Measurements from ENCODE around the gene KAZN.

KAZN gene

GRCh38 chr1:14616632-14617396 lies 18.3 kb downstream of the KAZN start:
- H3K27me3 Mint-ChIP-seq = peaks cover 8% of the 10 kb centered on the region
- ATAC-seq = no peak
- H3K27ac Mint-ChIP-seq = no peak overlapping the region
- no peaks in the 10 kb centered on the region for H3K4me1 Mint-ChIP-seq
- no peak overlapping the region for H3K4me3 Mint-ChIP-seq
- H3K36me3 Mint-ChIP-seq = no peaks in the 10 kb centered on the region
- H3K9me3 Mint-ChIP-seq = peaks cover 14% of the 10 kb centered on the region

- H3K9me3 Mint-ChIP-seq = peaks cover 14% of the 10 kb centered on the region
- H3K4me3 Mint-ChIP-seq = no peak overlapping the region
- ATAC-seq = no peak
- H3K27me3 Mint-ChIP-seq = peaks cover 8% of the 10 kb centered on the region
- H3K4me1 Mint-ChIP-seq = no peaks in the 10 kb centered on the region
- H3K27ac Mint-ChIP-seq = no peak overlapping the region
- H3K36me3 Mint-ChIP-seq = no peaks in the 10 kb centered on the region
Observed at GRCh38 chr1:14617791-14618190, 19.3 kb downstream of the KAZN start.

DNA sequence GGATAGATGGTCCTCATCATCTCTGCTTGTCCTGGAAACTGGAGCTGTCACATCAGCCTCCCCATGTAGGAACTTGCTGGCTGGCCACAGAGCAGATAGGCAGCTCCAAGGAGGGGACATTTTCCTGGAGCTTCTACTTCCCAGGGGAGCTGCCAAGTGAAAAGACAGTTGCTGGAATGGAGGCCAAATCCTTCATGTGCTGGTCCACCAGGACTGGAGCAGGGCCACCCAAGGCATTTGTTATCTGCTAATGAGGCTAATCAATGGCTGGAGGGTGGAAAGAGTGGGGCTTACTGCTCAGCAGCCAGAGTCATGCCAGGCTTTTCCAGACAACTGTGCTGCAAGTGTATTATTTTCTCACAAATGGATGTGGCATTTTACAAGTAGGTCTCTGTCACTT lies 22.5 kb downstream of the KAZN start:
- Mint-ChIP-seq H3K4me1 (no peaks in the 10 kb centered on the region), H3K36me3 (no peaks in the 10 kb centered on the region), H3K27me3 (no peaks in the 10 kb centered on the region), H3K9me3 (peaks cover 15% of the 10 kb centered on the region), H3K27ac (no peak overlapping the region), H3K4me3 (no peak overlapping the region)
- ATAC-seq = no peak

- peaks cover 15% of the 10 kb centered on the region for H3K9me3 Mint-ChIP-seq
- H3K4me1 Mint-ChIP-seq = no peaks in the 10 kb centered on the region
- H3K27ac Mint-ChIP-seq = no peak overlapping the region
- no peak overlapping the region for H3K4me3 Mint-ChIP-seq
- no peaks in the 10 kb centered on the region for H3K36me3 Mint-ChIP-seq
- no peaks in the 10 kb centered on the region for H3K27me3 Mint-ChIP-seq
- no peak for ATAC-seq
Observed at GRCh38 chr1:14623090-14623489, 24.6 kb downstream of the KAZN start.

DNA sequence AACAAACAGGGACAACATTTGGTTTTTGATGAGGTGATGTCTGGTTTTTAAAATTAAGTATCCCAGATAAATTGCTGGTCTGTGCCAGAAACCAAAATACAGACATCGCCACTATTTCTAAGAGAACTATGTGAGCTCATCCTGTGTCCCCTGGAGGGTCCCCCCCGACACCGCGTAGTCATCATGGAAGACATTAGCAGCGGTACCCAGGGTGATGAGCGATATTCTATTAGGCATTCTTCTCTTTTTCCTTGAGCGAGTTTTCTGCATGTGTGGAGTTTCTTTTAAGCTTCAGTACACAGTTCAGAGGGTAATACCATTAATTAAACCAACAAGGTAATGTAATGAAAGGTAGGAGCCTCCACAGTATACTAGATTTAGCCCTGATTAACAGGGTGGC lies 26.5 kb downstream of the KAZN start:
- Mint-ChIP-seq H3K9me3 (peaks cover 4% of the 10 kb centered on the region), H3K4me3 (no peak overlapping the region), H3K4me1 (no peaks in the 10 kb centered on the region), H3K27ac (no peak overlapping the region), H3K27me3 (no peaks in the 10 kb centered on the region), H3K36me3 (no peaks in the 10 kb centered on the region)
- no peak for ATAC-seq

GRCh38 chr1:14625572-14625971 lies 27.1 kb downstream of the KAZN start:
- no peaks in the 10 kb centered on the region for H3K4me1 Mint-ChIP-seq
- no peak overlapping the region for H3K4me3 Mint-ChIP-seq
- no peaks in the 10 kb centered on the region for H3K36me3 Mint-ChIP-seq
- H3K9me3 Mint-ChIP-seq = peaks cover 4% of the 10 kb centered on the region
- no peak for ATAC-seq
- H3K27me3 Mint-ChIP-seq = no peaks in the 10 kb centered on the region
- H3K27ac Mint-ChIP-seq = no peak overlapping the region

DNA sequence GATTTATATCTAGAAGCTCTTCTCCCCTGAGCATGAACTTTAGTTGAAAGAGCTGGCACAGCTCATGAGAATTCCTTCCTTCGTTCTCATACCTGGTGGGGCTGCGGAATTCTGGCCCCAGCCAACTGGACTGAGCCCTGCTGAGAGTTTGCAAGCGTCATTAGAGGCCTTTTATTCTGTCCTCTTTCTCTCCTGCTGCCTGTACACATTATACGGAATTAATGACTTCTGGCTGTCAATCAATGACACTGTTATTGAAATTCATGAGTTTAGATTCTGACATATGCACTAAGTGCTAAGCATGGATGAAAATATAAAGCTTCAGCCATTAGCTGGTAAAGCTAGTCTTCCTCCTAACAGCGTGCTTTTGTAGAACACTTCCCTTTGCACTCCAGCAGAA lies 27.5 kb downstream of the KAZN start:
- Mint-ChIP-seq H3K27ac (no peak overlapping the region), H3K4me3 (no peak overlapping the region), H3K9me3 (peaks cover 4% of the 10 kb centered on the region), H3K4me1 (no peaks in the 10 kb centered on the region), H3K27me3 (no peaks in the 10 kb centered on the region), H3K36me3 (no peaks in the 10 kb centered on the region)
- no peak for ATAC-seq

GRCh38 chr1:14626869-14627607 lies 28.6 kb downstream of the KAZN start:
- peaks cover 4% of the 10 kb centered on the region for H3K9me3 Mint-ChIP-seq
- no peak overlapping the region for H3K27ac Mint-ChIP-seq
- H3K36me3 Mint-ChIP-seq = no peaks in the 10 kb centered on the region
- no peaks in the 10 kb centered on the region for H3K4me1 Mint-ChIP-seq
- no peak for ATAC-seq
- no peak overlapping the region for H3K4me3 Mint-ChIP-seq
- H3K27me3 Mint-ChIP-seq = no peaks in the 10 kb centered on the region

DNA sequence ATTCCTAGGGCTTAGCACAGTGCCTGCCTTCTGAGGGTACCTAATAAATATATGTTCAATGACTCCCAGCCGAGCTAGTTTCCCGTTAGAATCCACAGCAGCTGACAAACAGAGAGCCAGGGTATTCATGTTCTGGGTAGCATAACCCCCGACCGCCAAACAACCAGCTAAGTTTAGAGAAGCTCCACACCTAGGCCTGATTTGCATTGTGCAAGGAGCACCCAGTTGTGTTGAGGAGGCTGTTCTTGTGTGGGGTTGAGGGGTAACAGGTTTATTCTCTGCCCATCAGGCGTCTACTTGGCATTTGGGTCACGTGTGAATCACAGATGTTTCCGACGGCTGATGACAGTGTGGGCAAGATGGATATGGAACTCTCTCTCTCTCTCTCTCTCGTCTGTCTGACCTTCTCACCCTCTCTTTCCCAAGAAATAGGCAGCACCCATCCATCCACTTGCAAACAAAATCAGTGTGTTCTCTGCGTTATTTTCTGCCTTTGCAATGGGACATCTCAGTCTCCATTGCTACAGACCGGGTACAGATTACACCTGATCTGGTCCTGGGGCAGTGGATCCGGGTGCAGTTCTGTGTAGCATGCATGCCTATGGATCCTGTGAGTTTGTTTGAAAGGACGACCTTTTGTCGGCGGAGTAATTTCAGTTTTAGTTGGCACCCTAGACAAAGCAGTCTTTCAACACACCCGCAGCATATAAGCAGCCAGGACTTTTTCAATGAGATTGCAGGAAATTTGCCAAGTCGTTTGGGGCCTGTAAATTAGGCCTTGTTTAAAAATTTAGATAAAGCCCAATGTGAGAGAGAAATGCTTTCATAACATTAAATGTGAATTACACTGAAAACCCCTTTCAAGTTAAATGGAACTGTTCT lies 29.4 kb downstream of the KAZN start:
- ATAC-seq = no peak
- peaks cover 4% of the 10 kb centered on the region for H3K9me3 Mint-ChIP-seq
- no peaks in the 10 kb centered on the region for H3K27me3 Mint-ChIP-seq
- H3K27ac Mint-ChIP-seq = no peak overlapping the region
- no peak overlapping the region for H3K4me3 Mint-ChIP-seq
- no peaks in the 10 kb centered on the region for H3K4me1 Mint-ChIP-seq
- H3K36me3 Mint-ChIP-seq = no peaks in the 10 kb centered on the region

DNA sequence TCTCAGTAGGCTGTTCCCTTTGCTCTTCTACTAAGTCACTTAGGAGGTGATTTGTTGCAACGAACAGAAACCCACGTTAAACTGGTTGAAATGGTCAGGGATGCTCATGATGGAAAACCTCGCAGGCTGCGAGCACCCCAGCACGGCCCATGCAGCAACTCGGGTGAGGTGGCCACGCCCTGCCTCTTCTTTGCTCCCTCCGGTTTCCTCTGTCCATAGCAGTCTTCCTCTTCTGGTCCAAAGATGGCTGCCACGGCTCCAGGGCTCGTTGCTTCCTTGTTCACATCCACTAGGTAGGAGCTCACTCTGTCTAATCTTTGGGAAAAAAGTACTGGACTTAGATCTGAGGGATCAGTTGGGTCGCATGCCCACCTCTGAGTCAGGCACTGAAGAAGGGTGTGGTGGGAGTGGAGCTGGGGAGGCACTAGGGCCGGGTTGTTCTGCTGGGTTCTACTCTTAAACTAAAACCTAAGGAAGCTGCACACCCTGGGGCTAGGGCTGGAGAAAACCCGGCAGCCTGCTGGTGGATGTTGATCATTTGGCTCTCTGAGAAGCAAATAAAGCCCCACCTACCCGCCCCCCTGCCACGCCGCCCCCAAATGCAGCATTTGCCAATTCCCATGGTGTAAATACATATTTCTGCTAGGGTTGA lies 31.0 kb downstream of the KAZN start:
- Mint-ChIP-seq H3K27me3 (no peaks in the 10 kb centered on the region), H3K27ac (no peak overlapping the region), H3K4me3 (no peak overlapping the region), H3K9me3 (no peaks in the 10 kb centered on the region), H3K4me1 (no peaks in the 10 kb centered on the region), H3K36me3 (no peaks in the 10 kb centered on the region)
- no peak for ATAC-seq

- Mint-ChIP-seq H3K27ac (no peak overlapping the region), H3K27me3 (no peaks in the 10 kb centered on the region), H3K9me3 (no peaks in the 10 kb centered on the region), H3K36me3 (no peaks in the 10 kb centered on the region), H3K4me3 (no peak overlapping the region), H3K4me1 (no peaks in the 10 kb centered on the region)
- ATAC-seq = no peak
Observed at GRCh38 chr1:14630986-14631385, 32.5 kb downstream of the KAZN start.

GRCh38 chr1:14631421-14631820 lies 32.9 kb downstream of the KAZN start:
- no peak for ATAC-seq
- Mint-ChIP-seq H3K27ac (no peak overlapping the region), H3K9me3 (no peaks in the 10 kb centered on the region), H3K36me3 (no peaks in the 10 kb centered on the region), H3K4me3 (no peak overlapping the region), H3K4me1 (no peaks in the 10 kb centered on the region), H3K27me3 (no peaks in the 10 kb centered on the region)

GRCh38 chr1:14634486-14634885 lies 36.0 kb downstream of the KAZN start:
- ATAC-seq = no peak
- no peak overlapping the region for H3K27ac Mint-ChIP-seq
- no peaks in the 10 kb centered on the region for H3K9me3 Mint-ChIP-seq
- H3K4me3 Mint-ChIP-seq = no peak overlapping the region
- H3K36me3 Mint-ChIP-seq = no peaks in the 10 kb centered on the region
- no peaks in the 10 kb centered on the region for H3K4me1 Mint-ChIP-seq
- no peaks in the 10 kb centered on the region for H3K27me3 Mint-ChIP-seq

GRCh38 chr1:14635421-14635820 lies 36.9 kb downstream of the KAZN start:
- H3K27me3 Mint-ChIP-seq = no peaks in the 10 kb centered on the region
- no peak for ATAC-seq

More at GRCh38 chr1:14635421-14635820, 36.9 kb downstream of the KAZN start:
- Mint-ChIP-seq H3K4me3 (no peak overlapping the region), H3K9me3 (no peaks in the 10 kb centered on the region), H3K27ac (no peak overlapping the region), H3K36me3 (no peaks in the 10 kb centered on the region), H3K4me1 (no peaks in the 10 kb centered on the region)

Measured in stimulated activated memory B cell treated with anti-CD40 and anti-IgM and Interleukin-4, amounts not matched to agents 10 μg/mL and 1 μg/mL and 100 μg/mL, for 72 hours (primary cell).